CD4-positive, alpha-beta T cell treated with Interferon gamma for 1 hour (primary cell): ENCODE results near the gene PTPN1.
"Not testable (repeated sequence)": the region's sequence is repeated elsewhere in the genome, so short reads cannot be mapped to it uniquely, and the experiment has no call there.

Source experiments
- DNase-seq: peaks from one replicate; pipeline ENCODE4 v3.0.0-alpha.2; 2020

PTPN1 gene

DNA sequence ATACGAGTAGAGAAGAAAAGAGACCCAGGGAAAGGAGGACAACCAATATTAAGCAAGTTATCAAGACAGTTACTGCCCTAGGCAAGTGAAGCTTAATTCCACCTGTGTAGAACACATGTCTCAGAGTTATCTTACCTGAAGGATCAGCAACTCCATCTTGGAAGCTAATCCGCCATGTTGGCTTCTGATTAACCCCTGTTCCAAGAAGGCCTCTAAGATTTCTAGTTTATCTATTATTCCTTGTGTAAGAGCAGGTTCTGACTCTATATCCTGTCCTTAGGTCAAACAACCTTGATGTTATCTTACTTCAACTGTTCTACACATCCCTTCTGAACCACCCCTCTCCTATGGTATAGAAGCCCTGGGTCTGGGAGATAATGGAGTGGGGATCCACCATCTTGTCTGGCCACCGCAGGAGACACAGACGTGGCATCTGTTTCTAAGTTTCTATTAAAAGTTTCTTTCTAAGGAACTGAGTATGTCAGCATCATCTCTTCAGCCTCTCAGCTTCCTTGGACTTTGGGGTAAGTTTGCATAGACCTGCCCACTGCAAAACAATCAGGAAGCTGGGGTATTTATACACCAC is 27.7 kb upstream of the PTPN1 start:
- no peak for DNase-seq

DNA sequence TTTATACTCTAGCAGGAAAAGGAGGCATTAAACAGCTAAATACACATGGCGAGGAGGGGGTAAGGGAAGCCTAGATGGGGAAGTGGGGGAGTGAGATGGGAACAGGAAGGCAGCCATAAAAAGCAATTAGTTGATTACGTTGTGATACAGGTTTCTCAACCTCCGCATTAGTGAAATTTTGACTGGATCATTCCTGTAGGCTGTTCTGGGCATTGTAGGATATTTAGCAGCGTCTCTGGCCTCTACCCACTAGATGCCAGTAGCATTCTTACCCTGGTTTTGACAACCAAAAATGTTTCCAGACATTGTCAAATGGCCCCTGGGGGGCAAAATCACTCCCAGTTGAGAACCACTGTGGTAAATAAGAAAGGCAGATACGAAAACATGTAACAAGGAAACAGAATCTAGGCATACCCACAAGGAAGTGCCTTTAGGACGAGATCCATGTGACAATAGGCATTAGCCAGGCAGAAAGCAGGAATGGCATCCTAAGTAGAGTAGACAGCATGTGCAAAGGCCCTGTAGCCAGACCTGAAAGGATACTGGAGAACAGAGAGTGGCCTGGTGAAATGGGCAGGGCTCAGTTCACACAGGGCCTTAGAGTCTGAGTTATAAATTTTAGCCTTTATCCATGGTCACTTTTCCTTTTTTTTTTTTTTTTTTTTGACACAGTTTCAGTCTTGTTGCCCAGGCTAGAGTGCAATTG is 25.8 kb upstream of the PTPN1 start:
- DNase-seq, result no peak

DNA sequence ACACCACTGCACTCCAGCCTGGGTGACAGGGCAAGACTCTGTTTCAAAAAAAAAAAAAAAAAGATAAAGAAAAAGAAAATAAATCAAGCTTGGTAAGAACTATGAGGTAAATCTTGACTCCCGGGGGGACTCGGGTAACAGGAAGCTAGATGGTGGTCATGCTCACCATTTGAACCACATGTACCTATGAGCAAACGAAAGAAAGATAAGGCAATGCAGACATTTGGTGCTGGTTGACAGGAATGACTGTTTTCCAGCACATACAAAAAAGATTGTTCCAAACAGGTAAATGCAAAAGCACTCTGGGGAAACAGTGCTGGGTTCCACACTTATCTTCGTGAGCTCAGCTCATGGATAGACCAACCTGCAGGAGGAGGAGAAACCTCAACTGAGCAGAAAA is 22.8 kb upstream of the PTPN1 start:
- no peak for DNase-seq

DNA sequence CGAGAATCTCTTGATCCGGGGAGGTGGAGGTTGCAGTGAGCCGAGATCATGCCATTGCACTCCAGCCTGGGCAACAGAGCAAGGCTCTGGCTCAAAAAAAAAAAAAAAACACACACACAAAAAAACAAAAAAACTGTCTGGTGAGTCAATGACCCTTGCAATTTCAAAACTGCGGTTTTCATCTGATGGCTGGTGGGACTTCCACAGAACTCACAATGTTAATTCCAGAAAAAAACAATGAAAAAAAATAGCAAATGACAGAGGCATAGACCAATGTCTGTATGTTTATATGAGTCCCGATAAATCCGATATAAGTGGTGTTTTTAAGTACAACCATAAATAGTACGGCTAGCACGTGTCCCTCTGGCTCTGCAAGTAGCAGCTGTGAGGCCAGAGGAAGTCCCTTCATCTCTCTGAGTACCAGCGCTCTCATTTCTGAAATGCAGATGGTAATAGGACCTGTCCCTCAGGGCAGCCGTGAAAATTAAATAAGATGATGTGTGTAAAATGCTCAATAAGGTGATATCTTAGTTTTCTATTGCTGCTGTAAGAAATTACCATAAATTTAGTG is 21.9 kb upstream of the PTPN1 start:
- no peak for DNase-seq

DNA sequence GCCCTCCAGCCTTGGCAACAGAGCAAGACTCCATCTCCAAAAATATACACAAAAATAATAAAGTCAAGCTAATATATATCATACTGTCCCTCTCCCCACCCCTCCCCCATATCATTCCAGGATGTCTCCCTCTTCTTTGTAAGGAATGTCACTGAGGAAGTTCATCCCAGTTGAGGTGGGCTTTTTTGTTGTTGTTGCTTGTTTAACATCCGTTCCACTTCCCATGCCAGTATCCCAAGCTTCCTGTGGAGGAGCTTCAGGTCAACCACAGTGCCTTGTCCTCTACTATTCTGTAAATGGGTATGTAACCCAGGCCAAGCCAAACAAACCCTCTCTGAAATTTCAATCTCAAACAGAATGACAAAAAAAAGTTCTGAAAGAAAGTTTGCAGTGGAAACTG is 19.0 kb upstream of the PTPN1 start:
- no peak for DNase-seq

DNA sequence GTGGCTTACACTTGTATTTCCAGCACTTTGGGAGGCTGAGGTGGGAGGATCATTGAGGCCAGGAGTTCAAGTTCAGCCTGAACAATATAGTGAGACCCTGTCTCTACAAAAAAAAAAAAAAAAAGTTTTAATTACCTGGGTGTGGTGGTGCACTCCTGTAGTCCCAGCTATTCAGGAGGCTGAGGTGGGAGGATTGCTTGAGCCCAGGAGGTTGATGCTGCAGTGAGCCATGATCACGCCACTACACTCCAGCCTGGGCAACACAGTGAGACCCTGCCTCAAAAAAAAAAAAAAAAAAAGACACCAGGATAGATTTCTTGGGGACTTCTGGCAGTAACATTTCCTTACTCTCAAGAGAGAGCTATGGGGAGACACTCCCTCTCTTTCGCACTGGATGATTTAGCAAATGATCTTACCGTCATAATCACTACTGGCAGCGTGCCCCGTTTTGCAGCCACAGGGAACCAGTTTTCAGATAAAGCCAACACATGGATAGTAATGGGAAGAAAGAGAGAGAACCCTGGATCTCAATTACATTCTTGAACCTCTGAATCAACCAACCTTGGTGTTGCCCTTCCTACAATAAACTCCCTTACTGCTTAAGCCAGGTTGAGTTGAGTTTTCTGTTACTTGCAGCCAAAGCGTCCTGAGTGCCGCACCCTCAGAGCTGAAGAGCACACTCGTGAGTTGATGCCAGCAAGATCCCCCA is 18.1 kb upstream of the PTPN1 start:
- no peak for DNase-seq

DNA sequence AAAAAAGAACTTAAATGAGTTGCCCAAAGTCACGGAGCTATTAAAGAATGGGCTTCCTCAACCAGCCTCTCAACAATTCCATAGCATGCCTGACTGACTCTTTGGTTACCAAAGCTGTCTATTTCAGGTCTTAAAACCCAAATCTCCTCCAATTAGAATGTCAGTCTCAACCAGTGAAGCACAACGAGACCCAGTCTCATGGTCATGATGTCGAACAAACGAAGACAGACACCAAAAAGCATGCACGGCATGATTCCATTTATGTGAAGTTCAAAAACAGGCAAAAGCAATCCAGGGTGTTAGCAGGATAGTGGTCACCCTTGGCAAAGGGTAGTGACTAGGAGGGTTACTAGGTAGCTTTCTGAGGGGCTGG is 16.3 kb upstream of the PTPN1 start:
- DNase-seq, result no peak

DNA sequence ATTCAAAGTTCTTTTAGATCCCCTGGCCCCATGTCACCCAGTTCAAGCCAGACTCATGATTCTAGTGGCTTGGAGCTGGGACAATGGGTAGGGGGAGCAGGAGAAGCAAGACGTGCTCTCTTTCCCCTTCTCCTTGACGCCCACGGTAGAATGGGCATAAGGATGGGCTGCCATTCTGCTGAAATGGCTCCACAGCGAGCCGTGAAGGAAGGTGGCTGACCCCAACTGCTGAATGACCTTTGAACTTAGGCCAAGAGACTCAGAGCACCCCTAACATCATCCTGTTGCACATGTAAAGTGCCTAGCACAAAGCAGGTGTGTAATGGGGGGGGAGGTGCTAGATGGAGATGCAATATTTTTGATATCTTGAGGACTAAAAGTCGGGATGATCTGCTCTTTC is 15.8 kb upstream of the PTPN1 start:
- DNase-seq, result no peak

DNA sequence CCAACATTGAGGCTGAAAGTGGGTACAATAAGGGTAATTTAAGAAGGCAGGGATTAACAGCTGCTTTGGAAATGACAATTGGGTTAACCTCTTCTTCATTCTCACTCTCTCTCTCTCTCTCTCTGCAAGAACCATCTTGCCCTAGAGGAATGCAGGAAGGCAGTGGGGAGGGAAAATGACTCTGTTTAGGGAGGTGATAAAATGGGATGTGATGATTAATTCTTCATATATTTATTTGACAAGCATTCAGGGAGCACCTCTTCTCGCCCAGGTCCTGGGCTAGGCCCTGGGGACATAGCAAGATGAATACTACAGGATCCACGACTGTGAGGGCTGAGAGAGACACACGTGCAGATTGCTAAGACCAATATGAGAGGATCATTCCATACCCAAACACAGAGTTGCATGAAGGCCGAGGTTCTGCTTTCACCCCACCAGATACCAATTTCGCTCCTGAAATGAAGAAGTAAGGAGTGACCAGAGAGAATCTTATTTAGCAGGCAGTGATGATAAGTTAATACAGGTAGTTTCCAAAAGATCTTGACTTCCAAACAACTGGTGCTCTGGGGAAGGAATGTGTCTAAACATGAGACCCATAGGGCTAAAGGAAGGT is 13.3 kb upstream of the PTPN1 start:
- DNase-seq, result no peak

DNA sequence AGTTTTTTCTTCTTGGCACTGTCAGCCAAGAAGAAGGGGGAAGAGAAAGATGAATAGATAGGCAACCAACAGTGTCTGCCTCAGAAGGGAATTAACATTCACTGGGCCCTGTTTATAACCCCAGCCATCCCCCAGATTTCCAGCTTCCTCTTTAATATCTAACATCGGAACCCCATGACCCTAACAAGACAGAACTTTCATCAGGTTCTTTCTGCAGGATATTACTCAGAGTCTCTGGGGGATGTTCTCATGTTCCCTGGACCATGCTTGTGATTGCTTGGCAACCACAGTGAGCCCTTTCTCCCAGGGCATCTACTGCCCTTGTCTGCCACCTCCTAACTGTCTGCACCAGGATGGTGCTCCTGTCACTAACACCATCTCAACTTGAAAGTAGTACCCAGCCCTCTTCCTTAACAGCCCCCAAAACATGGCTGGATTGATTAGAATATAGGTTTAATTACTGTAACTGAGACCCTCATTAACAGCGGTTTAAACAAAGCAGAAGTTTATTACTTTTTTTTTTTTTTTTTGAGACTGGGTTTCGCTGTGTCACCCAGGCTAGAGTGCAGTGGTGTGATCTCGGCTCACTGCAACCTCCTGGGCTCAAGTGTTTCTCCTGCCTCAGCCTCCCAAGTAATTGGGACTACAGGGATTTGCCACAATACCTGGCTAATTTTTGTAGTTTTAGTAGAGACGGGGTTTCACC is 12.0 kb upstream of the PTPN1 start:
- DNase-seq, result peak; percentile 47

DNA sequence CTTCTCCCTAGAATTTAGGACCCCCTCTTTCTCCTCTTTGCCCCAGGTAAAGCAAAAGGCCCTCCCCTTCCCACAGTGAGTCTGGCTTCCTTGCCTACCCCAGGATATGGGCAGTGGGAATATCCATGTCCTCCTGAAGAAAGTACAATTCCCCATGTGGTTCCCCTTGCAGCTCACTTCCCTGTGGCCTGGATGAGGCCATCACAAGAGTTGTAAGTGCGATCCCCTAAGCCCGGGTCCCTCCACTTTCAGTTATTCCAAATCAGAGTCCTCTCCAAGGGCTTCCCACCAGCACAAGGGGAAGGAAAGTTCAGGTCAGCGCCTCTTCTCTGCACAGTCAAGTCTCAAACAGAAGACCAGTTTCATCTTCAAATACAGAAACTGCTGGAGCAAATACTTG is 10.2 kb upstream of the PTPN1 start:
- DNase-seq, result no peak

DNA sequence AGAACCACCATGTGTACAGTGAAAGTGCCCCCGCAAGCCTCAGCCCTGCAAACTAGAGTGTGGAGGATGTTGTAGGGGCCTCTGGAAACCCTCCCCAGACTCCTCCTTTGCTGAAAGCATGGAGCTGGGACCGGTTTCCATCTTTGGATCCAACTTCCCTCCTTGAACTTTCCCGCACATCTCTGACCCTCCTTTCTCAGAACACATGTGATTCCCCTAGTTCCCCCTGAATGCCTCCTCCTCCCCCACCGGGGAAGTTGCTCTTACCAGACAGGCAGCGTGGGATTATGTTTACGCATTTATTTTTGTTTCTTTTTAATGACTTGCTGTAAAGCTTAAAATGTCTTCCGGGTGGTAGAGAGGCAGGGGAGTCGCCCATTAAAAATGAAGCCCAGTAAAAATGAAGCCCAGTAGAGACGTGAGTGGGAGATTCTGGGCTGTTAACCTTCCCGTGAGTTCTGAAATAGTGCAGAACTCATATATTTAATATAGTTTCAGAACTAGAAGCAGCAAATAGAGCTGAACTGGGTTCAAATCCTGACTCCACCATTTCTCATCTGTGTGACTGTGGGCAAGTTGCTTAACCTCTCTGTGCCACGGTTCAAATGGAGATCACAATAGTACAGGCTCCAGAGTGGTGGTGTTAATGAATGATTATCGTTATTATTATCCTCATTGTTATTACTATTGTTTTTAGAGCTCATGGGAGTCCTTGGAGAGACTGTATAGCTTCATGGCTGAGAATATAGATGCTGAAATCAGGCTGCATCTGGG is 8.0 kb upstream of the PTPN1 start:
- no peak for DNase-seq

DNA sequence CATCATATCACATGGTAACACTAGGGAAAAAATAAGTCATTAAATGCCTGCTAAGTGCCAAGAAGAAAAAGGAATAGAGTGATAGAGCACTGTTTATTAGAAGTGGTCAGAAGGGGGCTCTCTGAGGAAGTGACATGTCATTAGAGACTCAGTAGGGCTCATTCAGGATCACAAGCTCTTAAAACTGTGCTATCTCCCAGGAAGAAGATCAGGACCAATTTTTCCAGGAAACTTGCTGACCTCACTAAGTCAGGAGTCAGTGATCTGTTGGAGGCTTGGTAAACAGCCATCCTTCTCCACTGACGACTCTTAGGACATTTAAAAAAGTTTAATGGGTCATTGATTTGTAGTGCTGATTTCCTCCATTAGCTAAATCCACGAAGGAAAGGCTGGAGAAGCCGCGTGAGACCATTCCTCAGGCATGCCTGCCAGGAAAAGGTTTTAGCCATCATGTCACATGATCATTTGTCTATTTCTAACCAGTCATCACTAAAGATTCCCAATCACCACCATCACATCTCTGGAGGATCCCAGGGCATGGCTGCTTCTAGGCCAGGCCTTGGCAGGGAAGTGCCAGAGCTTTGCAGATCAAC is 5.9 kb upstream of the PTPN1 start:
- DNase-seq, result no peak

DNA sequence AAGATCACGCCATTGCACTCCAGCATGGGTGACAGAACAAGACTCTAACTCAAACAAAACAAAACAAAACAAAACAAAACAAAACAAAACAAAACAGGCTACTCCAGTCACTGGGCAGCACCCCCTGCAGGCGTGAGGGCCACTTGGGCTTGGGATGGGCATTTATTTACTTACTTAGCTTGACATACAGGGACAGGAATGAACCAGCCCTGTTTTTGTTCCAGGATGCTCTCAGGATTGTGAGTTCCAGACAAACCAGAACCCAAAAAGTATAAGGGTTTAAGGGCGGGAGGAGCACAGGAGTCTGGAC is 4.0 kb upstream of the PTPN1 start:
- DNase-seq, result no peak

DNA sequence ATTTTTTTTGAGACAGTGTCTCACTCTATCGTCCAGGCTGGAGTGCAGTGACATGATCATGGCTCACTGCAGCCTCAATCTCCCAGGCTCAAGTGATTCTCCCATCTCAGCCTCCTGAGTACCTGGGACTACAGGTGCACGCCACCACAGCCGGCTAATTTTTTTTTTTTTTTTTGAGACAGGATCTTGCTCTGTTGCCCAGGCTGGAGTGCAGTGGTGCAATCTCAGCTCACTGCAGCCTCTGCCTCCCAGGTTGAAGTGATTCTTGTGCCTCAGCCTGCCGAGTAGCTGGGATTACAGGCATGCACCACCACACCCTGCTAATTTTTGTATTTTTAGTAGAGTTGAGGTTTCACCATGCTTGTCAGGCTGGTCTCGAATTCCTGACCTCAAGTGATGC is 2.4 kb upstream of the PTPN1 start:
- not testable (repeated sequence) for DNase-seq

DNA sequence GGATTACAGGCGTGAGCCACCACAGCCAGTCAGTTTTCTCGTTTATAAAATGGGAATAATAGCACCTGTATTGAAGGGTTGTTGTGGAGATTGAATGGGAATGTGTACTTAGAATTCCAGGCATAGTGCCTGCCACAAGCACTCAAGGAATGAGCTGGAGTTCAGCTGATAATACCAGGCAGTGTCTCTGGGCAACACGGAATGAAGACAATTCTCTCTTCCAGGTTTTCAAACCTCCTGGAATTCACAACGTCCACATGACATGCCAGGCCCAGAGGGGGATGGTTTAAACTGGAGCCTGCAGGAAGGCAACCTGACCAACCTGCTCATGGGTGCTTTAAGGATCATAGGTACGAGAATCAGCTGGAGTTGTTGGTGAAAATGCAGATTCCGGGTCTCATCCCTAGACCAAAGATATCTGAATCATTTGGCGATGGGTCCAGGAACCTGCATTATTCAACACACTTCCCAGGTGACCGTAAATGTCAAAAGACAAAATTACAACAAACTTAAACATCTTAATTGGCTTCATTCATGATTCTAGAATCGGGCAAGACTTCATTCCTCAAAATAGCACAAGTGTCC is 1.9 kb upstream of the PTPN1 start:
- DNase-seq, result no peak

DNA sequence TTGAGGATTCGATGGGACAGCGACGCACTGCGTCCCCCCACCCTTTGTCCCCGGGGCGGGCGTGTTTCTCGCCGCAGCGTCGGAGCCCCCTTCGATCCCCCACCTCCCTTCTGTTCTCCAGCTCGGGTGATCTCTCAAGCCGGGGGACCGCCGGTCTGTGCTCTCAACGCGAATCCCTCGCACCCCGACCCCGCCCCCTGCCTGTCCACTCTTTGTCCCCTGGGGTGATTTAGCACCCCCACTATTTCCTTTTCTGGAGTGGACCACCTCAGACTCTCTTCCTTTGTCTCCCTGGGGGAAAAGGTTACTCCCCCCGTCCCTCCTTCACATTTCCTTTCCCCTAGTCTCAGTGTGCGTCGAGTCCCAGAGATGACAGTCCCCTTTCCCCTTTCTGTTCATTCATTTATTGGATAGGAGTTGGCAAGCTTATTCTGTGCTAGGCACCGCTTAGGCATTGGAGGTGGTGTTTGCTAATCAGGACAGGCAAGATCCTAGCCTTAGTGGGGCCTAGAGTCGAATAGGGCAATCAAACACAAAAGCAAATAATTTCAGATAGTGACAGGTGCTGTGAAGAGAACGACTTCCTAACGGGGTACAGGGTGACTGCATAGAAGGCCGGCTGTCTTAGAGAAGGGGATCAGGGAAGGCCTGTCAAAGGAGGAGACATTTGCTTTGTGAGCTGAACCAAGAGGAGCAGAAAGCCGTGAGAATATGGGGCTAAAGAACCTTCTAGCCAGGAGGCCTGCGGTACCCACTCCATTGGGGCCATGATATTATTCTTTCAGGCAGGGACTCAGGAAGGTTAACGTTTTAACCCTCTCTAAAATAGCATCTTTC is 741 bp downstream of the PTPN1 start:
- DNase-seq, result peak; percentile 11

DNA sequence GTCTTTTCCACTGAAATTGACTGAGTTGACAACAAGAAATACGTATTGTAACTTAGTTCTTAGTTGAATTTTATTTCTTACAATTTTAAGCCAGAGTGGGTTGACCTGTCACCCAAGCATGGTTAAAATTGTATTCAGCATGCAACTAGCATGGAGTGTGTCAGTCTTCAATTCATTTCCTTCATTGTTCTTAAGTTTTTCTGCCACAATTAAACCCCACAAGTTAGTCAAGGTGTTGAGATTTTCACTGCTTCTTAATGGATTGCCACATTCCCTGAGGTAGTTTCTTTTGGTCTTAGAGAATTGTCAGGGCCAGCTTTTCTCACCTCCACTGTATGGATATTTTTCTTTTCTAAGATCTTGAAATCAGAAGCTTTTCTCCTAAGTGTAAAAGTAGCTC is 2.1 kb downstream of the PTPN1 start:
- no peak for DNase-seq

DNA sequence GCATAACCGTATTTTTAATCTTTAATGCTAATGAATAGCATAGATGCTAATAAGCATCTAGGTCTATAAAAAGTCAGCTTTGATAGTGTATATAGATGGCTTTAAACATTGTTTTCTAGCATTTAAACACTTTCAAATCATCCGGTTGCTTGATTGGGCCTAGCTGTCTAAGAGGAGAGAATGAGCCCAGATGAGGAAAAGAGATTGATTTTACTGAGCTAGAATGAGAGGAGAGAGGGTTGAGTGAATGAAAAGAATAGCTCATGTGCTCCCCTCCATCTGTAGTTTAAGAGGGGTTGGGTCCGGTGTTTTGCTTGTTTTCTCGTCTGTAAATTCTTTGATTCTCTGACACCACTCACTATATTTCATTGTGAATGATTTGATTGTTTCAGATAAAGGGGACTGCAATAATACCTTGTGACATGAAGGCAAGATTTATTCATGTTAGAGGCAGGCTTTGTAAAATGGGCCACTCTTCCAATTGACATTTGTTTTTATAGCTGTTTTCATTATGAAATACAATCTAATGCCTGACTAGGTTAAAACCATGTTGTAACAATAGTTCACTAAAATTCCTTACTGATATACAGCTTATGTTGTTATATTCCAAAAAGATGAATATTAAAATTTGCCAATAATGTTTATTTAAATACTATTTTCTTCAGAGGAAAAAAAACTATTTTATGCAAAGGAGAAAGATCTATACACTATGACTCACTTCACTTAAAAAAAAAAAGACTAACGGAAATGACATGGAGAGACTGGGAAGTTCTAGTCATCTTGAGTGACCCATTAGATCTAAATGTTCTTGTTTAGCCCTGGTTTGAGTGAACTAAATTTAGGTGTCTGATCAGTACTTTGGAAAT is 3.2 kb downstream of the PTPN1 start:
- no peak for DNase-seq

DNA sequence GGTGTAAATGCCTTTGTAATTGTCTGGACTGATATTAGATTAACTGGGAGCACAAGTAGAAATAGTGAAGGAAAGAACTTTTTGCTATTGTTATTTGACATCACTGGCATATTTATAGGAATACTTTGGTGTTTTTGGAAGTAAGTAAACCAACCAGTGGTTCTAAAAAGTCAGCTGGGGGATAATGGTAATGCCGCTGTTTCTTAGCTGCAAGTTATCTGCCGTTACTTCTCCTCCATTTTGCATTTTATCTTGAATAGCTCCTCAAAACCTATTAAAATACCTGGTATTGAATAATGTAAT is 3.8 kb downstream of the PTPN1 start:
- no peak for DNase-seq
